GM18861 (cell line): ENCODE data around the gene TADA2A.

Source experiments
- ATAC-seq: cut with Tn5 transposase; IDR thresholded peaks from one replicate; pipeline ENCODE4 v1.9.1; 2021; ENCODE audit not compliant: unreplicated experiment

The TADA2A gene

GRCh38 chr17:37521821-37522220 lies 115.1 kb downstream of the TADA2A start:
- ATAC-seq, result no peak

GRCh38 chr17:37523715-37524219 lies 117.1 kb downstream of the TADA2A start:
- ATAC-seq, result no peak

GRCh38 chr17:37527249-37527851 lies 120.7 kb downstream of the TADA2A start:
- no peak for ATAC-seq
